GM12864 (cell line): Measurements from ENCODE around the gene SCN4A.
"Not testable (repeated sequence)": the region's sequence is repeated elsewhere in the genome, so short reads cannot be mapped to it uniquely, and the experiment has no call there.

ENCODE experiments used
- DNase-seq: peaks from one replicate; pipeline ENCODE4 v3.0.0-alpha.2; 2011; ENCODE audit warnings: low read depth
- H3K4me3 ChIP-seq: 2 replicates; pipeline ENCODE4 v1.5.1; 2011; ENCODE audit warnings: mild to moderate bottlenecking, low read depth, low read length, control low read depth
- TF ChIP-seq, protein P1 (sequence below): IDR thresholded peaks from 2 replicates; pipeline ENCODE4 v1.5.1; 2011; ENCODE audit warnings: low read depth, mild to moderate bottlenecking, moderate library complexity, low read length, control low read depth, inconsistent platforms; ENCODE audit errors: missing control alignments

The SCN4A gene

DNA sequence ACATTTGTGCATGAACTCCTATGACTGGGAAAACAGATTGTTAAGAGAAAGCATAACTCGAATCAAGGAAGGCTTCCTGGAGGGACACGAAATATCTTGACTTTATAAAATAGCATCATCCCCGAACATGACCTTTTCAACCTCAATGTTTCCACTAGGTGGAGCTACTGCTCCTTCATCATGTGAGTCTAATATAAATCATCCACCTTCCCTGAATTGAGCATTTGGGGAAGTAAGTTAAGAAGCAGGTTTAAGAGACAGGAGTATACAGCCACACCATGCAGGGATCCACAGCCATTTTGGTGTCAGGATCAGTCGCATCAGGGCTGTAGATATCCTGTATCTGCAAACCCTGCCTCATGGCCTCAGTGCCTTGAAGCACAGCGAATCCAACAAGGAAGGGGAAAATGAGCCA lies 68.9 kb downstream of the SCN4A start:
- TF ChIP-seq, protein P1, sequence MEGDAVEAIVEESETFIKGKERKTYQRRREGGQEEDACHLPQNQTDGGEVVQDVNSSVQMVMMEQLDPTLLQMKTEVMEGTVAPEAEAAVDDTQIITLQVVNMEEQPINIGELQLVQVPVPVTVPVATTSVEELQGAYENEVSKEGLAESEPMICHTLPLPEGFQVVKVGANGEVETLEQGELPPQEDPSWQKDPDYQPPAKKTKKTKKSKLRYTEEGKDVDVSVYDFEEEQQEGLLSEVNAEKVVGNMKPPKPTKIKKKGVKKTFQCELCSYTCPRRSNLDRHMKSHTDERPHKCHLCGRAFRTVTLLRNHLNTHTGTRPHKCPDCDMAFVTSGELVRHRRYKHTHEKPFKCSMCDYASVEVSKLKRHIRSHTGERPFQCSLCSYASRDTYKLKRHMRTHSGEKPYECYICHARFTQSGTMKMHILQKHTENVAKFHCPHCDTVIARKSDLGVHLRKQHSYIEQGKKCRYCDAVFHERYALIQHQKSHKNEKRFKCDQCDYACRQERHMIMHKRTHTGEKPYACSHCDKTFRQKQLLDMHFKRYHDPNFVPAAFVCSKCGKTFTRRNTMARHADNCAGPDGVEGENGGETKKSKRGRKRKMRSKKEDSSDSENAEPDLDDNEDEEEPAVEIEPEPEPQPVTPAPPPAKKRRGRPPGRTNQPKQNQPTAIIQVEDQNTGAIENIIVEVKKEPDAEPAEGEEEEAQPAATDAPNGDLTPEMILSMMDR: peak; percentile 17
- H3K4me3 ChIP-seq, DNase-seq: not testable (repeated sequence)

DNA sequence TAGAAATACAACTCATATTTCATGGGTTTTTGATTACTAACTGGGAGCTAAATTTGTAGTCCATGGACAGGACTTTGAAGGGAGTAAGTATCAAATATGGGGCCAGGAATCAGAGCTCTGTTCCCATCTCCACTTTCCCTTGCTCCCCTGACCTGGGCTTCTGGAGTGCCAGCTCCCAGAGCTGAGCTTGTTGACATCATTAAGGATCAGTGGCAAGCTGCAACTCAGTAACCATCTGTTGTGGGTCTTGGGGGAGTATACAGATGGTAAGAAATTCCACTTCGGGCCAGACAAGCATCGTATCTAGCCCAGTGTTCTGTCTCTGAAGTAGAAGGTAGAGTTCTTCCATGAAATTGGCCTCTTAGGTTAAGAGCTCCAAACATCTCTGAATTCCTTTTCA lies 70.7 kb downstream of the SCN4A start:
- H3K4me3 ChIP-seq, DNase-seq: not testable (repeated sequence)

DNA sequence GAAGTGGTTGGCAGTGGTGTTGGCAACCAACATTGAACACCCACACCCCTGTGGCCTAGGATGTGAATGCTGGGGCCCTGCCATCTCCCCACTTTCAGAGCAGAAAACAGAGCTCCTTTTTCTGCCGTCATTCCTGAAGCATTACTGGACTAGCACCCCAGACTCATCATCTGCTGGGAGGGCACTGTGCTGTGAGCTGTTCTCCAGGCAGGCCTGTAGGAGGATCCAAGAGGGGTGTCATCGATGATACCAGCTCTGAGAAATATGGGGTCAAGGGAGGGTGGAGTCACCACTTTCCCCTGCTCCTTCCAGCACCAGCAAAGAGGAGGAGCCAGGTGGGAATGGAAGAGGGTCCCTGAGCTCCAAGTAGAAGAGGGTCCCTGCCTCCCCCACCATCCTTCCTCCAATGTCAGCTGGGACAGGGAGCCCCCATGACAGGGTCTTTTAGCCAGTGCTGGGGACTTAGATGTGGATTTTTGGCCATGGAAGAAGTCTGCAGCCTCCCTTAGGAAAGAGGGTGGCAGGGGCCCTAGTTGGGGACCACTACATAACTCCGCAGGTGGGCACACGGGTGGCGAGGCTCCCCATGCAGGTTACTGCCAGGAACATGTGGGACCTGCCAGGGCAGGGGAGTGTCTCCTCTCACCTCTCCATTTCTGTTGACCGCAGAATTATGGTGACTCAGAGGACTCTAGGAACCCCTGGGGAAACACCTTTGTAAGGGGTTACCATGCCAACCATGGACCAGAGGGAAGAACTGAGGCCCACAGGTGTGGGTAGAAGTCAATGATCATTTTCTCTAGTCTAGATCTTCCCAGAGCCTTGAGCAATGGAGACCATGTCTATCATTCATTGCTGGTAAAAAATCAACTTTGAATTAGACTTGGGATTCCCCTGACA lies 73.6 kb downstream of the SCN4A start:
- H3K4me3 ChIP-seq, DNase-seq: not testable (repeated sequence)

DNA sequence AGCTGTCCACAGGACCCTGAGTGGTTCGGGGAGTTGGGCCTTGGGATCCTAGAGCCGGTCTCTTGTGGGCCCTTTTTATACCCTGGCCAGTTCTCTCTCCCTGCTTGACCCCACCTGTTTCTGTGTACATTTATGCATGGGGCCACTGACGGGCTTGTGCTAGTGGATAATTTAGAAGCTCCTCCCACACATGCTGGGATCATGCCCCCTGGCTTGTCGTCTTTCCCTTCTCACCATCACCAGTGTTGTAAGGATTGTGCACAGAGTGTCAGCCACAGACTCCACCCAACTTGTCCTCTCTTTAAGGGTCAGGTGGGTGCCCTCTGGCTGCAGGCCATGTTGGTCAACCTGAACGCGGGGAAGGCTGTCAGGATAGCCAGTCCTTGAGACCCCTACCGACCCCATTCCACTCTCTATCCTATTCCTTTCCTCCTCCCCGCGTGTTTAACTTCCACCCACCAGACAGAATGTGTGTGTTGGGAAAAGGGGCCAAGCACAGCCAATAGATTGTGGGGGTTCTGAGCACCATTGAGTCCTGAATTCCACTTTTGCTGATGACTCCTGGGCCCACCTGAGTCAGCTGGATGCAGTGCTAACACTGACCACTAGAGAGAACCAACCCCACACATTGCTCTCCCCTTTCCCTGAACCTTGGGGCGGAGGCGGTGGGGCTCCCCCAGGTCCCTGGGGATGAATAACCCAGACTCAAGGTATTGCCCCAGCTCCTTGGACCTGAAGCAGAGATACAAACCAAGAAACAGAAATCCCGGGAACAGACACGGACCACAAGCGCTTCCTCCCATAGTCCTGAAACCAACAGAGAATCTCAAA lies 76.0 kb downstream of the SCN4A start, which contains the start of gene CSH1:
CSH1 (minus strand) TSS at position 51 of the 831 bp plus-strand sequence. CDS start 63 bp downstream, outside the sequence.
- not testable (repeated sequence) for DNase-seq

DNA sequence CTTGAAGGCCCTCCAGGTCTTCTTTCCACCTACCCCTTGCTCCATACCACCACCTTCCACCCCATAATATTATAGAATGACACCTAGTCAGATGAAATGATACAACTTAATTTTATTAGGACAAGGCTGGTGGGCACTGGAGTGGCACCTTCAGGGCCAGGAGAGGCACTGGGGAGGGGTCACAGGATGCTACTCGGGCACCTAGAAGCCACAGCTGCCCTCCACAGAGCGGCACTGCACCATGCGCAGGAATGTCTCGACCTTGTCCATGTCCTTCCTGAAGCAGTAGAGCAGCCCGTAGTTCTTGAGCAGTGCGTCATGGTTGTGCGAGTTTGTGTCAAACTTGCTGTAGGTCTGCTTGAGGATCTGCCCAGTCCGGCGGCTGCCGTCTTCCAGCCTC lies 77.9 kb downstream of the SCN4A start:
- H3K4me3 ChIP-seq, DNase-seq: not testable (repeated sequence)

More for the DNA sequence above, 76.0 kb downstream of the SCN4A start, which contains the start of gene CSH1:
- not testable (repeated sequence) for H3K4me3 ChIP-seq

DNA sequence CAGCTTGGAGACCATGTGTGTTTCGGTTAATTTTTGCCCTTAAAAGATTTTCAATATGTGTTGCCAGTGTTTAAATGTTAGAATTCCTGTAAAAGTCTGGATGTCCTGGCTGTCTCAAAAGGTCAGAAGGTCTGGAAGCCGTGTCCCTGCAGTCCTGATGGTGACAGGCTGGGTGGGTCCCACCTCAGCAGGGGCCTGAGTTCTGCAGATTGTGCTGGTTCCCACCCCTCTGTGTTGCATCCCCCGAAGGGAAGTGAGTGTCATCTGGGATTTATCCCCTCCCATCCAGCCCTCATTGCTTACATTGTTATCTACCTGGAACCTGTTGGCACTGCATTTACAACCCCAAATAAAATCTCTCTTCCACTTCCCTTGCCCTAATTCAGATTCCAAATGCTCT lies 78.7 kb downstream of the SCN4A start:
- not testable (repeated sequence) for DNase-seq, H3K4me3 ChIP-seq

DNA sequence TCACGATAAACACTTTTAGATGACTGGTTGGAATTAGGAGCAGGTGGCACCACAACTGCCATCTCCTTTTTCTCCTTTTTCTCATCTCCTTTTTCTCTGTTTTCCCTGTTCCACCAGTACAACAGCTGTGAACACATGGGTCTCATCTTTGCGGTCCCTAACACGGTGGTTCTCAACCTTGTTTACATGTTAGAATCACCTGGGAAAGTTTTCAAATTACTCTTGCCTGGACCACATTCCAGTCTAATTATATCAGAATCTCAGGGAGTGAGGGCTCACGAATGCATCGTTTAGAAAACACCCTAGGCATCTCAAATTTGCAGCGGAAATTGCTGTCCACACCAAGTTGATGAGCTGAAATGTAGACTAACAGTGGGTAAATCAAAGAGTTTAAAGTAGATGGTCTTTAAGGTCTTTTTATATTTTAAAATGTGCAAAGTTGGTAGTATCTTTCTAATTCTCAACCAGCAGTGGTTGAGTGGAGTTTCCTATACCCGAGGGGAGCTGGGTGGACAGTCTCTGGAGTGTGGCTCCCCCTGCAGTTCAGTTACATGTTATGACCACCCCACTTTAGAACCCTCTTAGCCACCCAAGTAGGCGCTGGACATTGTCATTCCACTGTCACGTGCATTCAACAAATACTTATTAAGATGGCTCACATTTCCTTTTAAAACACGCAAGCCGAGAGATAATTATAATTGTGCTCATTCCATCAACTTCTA lies 80.2 kb downstream of the SCN4A start:
- not testable (repeated sequence) for DNase-seq, H3K4me3 ChIP-seq

DNA sequence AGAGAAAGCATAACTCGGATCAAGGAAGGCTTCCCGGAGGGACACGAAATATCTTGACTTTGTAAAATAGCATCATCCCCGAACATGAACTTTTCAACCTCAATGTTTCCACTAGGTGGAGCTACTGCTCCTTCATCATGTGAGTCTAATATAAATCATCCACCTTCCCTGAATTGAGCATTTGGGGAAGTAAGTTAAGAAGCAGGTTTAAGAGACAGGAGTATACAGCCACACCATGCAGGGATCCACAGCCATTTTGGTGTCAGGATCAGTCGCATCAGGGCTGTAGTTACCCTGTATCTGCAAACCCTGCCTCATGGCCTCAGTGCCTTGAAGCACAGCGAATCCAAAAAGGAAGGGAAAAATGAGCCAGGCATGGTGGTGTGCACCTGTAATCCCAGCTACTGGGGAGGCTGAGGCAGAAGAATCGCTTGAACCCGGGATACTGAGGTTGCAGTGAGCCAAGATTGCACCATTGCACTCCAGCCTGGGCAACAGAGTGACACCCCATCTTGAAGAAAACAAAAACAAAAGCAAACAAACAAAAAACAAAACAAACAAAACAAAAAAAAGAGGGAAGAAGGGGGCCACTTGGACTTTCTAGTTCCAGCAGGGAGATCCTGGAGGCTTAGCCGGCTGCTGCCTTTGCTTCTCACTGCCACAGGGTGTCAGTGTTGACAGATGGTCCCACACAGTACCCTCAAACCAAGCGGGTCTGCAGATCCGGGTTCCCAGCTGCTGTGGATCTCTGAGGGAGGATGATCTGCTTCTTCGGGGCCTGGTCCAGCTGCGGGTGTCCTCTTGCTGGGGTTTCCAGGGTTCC lies 83.5 kb downstream of the SCN4A start:
- not testable (repeated sequence) for H3K4me3 ChIP-seq, DNase-seq
- TF ChIP-seq, protein P1: peak; percentile 55
